Prostate gland (tissue), 2 donors: ENCODE data around the gene BCAT1.

Source experiments
- CTCF ChIP-seq, 4 experiments: fragments of 200-600 bp in 2 of 4; fragments of 450-650 bp in 2 of 4; sonication (generic) in 2 of 4; IDR thresholded peaks; 1 replicate in 3 of 4; 2 replicates in 1 of 4; pipeline ENCODE4 v1.5.1; 2016 to 2019; ENCODE audit warnings: antibody characterized with exemption in 4 of 4, mild to moderate bottlenecking in 2 of 4, moderate library complexity in 2 of 4
- POLR2A ChIP-seq: fragments of 450-650 bp; IDR thresholded peaks from one replicate; pipeline ENCODE4 v1.6.1; 2016; ENCODE audit warnings: antibody characterized with exemption, mild to moderate bottlenecking
- POLR2AphosphoS5 ChIP-seq: sonication (generic); formaldehyde crosslinking; IDR thresholded peaks from one replicate; pipeline ENCODE4 v1.6.1; 2017; ENCODE audit warnings: antibody characterized with exemption

DNA sequence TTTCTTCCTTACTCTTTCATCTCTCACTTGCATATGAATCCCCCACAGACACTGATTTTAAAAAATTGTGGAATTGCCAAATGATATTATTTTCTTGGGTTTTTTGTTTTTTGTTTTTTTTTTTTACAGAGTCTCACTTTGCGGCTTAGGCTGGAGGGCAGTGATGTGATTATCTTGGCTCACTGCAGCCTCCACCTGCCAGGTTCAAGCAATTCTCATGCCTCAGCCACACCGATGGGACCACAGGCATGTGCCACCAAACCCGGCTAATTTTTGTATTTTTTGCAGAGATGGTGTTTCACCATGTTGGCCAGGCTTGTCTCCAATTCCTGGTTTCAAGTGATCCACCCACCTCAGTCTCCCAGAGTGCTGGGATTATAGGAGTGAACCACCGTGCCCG, 68.2 kb downstream of the BCAT1 start:
- TF ChIP-seq POLR2A (no peak), CTCF (IDR thresholded peaks at IDR 0.05) (no peak), POLR2AphosphoS5 (no peak)
